GM19238 (cell line): ENCODE measurements around the gene PRM3.

Experiments
- DNase-seq: peaks from one replicate; pipeline ENCODE4 v3.0.0; 2011; ENCODE audit warnings: low spot score; ENCODE audit not compliant: insufficient read length

PRM3 gene

DNA sequence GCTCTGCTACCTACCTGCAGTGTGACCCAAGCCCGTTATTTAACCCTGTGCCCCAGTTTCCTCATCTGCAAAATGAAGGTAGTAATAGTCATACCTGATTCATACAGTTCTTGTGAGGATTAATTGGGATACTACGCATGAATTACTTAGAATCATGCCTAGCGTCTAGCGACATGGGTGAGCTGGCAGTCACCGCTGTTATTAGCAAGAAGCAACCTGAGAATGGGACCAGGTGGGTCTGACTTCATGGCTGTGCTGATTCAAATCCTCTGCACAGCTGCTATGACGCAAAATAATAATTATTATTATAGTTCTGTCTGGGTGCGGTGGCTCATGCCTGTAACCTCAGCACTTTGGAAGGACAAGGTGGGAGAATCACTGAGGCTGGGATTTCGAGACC is 25.3 kb downstream of the PRM3 start:
- no peak for DNase-seq

DNA sequence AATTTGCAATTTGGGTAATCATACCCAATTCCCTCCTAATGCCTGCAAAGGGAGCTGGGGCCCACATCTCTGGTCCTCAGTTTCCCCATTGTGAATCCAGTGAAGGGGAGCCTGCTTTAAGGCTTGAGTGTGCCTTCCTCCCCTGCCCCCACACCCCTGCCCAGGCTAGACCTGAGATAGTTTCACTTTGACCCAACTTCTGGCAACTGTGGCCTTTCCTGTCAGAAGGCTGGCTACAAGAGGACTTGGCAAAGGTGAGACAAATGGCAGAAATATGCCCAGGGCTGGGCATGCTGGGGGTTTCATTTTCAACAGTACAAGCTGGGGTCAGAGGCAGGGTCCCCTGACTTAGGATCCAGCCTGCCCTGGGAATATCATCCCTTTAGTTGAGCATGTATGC is 27.4 kb downstream of the PRM3 start:
- DNase-seq, result no peak

DNA sequence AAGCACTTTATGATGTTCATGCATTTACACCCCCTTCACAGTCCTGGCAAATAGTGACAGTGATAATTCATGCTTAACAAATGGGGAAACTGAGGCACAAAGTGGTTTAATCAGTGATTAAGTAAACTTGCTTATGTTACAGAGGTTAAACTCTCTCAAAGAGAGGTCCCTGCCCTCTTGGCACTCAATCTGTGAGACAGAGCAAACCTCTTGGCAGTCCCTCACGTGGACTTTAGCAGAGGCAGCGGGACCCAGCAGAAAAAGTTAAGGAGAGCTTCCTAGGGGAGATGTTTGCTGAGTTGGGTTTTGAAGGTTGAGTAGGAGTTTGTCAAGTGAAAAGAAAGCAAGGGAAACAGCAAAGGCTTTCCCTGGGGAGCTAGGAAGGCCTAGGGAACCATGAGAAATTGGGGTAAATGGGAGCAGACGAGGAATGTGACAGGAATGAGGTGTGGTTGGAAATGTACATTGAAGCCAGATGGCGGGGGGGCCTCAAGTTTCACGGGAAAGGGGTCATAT is 28.1 kb downstream of the PRM3 start:
- DNase-seq, result no peak

DNA sequence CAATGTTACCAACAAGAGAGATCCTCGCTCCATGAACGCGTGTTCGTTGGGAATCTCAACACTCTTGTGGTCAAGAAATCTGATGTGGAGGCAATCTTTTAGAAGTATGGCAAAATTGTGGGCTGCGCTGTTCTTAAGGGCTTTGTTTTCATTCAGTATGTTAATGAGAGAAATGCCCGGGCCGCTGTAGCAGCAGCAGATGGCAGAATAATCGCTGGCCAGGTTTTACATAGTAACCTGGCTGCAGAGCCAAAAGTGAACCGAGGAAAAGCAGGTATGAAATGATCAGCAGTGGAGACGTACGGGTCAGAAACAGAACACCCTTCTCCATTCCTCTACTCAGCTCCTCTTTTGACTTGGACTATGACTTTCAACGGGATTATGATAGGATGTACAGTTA is 30.8 kb downstream of the PRM3 start:
- DNase-seq, result no peak

GRCh38 chr16:11241480-11242204 is 31.8 kb downstream of the PRM3 start:
- DNase-seq, result no peak

DNA sequence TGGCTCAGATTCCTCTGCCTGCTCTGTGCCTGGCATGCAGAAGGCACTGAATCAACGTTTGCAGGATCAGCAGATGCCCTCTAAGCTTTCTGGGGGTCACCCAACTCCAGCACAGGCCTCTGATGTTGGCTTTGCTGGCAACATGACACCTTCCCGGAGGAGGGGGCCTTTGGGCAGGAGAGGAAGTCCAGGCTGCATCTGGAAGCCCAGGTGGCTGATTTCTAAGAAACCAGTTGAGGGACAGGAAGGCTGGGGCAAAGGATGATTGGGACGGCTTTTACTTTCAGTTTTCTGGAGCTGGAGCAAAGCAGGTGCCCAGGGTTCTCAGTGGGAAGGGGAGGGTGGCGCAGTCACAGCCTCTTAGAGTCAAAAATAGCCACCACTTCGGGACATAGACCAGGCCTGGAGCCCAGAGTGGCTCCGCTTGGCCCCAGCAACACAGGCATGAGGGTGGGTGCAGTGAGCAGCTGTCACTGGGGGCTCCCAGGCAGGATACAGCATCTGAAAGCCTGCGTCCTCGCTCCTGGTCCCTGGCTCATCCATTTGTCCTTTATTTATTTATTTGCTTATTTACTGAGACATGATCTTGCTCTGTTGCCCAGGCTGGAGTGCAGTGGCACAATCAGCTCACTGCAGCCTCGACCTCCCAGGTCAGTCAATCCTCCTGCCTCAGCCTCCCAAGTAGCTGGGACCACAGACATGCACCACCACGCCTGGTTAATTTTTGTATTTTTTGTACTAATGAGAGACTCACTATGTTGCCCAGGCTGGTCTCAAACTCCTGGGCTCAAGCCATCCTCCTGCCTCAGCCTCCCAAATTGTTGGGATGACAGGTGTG is 32.6 kb downstream of the PRM3 start:
- no peak for DNase-seq

DNA sequence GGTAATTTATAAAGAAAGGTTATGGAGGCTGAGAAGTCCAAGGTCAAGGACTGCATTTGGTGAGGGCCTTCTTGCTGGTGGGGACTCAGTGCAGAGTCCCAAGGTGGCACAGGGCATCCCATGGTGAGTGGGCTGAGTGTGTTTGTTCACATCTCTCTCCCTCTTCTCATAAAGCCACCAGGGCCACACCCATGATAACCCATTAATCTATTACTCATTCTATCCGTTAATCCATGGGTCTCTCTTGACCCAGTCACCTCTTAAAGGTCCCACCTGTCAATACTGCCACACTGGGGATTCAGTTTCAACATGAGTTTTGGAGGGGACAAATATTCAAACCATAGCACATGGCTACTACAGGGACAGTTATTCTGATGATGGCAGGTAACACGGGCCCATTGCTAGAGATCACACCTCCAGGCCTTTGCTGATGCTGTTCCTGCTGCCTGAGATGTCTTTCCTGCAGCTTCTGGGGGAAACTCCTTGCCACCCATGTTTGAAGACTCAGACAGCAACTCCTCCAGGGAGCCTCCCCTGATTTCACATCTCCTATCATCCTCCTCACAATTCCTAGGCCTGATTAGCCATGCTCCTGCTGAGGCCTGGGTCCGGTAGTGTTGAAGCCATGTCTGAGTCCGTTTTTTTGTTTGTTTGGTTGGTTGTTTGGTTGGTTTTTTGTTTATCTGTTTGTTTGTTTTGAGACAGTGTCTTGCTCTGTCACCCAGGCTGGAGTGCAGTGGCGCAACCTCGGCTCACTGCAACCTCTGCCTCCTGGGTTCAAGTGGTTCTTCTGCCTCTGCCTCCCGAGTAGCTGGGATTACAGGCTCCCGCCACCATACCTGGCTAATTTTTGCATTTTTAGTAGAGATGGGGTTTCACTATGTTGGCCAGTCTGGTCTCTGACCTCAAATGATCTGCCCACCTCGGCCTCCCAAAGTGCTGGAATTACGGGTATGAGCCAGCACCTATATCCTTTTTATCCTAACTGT is 33.5 kb downstream of the PRM3 start:
- no peak for DNase-seq

GRCh38 chr16:11238272-11239202 is 34.9 kb downstream of the PRM3 start:
- no peak for DNase-seq

DNA sequence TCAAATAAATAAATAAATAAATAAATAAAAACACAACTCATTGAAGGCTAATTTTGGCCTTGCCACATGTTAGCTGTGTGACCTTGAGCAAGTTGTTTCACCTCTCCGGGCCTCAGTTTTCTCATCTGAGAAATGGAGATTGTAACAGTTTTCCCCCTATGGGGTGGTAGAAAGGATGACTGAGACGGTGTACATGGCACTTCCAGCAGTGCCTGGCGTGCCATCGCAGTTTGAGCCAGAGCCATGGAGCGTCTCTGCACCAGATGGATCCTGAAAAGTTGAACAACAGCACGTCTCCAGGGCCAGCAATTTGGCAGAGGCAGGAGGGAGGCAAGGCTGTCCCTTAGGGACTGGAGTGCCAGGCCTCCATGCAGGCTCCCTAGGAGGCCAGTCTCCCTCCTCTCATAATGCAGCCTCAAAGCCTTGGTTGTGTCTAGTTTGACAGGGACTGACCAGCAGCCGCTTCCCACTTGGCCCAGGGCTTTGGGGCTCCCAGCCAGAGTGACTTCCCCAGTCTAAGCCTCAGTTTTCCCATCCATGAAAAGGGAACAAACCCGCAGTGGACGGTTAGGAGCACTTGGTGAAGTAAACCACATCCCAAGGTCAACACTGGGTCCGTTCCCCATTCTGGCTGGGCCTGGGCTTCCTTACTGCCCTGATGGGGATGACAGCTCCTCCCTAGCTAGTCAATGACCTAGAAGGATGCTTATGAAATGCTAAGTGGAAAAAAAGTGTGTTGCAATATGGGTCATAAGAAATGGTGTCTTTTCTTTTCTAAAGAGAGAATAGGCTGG is 36.8 kb downstream of the PRM3 start:
- no peak for DNase-seq

DNA sequence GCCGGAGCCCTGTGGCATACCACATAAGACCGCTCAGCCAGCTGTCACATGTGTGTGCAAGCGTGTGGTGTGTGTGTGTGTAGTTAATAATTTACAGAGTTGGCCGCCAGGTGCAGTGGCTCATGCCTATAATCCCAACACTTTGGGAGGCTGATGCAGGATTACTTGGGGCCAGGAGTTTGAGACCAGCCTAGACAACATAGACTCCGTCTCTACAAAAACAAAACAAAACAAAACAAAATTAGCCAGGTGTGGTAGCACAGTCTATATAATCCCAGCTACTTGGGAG is 37.8 kb downstream of the PRM3 start:
- no peak for DNase-seq

DNA sequence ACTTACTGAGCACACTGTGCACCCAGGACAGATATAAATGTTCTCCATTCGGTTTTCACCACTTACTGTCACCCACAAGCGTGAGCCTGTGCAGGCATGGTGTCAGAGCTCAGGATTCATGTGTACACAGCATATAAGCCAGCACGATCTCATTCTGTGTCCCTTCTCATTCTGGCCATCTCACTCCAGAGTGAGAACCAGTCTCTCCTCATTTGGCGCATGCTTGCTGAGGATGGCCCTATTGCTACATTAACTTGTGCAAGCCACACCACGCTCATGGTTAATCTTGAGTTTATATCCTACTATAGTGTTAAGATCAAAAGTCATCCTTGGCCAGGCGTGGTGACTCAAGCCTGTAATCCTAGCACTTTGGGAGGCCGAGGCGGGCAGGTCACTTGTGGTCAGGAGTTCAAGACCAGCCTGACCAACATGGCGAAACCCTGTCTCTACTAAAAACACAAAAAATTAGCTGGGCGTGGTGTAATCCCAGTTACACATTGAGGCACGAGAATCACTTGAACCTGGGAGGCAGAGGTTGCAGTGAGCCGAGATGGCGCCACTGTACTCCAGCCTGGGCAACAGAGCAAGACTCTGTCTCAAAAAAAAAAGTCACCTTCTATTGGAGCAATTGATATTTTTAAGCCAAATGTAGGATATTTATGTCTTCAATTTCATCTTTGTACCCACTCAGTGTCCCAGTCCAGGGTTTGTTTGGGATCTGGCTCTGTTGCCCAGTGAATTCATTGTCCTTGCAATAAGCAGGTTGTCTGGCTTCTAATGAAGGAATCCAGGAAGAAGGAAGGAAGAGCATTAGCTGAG is 38.3 kb downstream of the PRM3 start:
- no peak for DNase-seq

DNA sequence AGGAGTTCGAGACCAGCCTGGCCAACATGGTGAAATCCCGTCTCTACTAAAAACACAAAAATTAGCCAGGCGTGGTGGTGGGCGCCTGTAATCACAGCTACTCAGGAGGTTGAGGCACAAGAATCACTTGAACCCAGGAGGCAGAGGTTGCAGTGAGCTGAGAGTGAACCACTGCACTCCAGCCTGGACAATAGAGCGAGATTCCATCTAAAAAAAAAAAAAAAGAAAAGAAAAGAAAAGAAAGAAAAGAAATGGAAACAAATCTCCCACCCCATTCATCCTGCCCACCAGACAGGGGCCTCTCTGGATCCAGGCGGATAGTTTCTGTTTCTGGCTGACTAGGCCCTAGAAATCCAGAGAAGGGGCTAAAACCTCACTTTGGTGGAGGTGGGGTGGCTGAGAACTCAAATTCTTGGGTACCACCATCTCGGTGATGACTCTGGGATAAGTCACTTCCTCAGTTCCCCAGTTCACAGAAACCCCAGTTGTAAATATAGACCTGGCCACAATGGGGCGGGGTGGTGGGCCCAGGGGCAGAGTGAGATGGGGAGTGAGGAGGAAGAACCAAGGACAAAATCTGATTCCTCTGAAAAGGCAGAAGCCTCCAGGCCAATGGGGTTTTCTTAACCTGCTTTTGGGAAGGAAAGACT is 39.6 kb downstream of the PRM3 start:
- no peak for DNase-seq

GRCh38 chr16:11232852-11233726 is 40.3 kb downstream of the PRM3 start:
- no peak for DNase-seq

GRCh38 chr16:11232302-11232851 is 41.1 kb downstream of the PRM3 start:
- no peak for DNase-seq

- no peak for DNase-seq
Observed at GRCh38 chr16:11231367-11231970, 42.0 kb downstream of the PRM3 start.

- no peak for DNase-seq
Observed at GRCh38 chr16:11229906-11230305, 43.5 kb downstream of the PRM3 start.

DNA sequence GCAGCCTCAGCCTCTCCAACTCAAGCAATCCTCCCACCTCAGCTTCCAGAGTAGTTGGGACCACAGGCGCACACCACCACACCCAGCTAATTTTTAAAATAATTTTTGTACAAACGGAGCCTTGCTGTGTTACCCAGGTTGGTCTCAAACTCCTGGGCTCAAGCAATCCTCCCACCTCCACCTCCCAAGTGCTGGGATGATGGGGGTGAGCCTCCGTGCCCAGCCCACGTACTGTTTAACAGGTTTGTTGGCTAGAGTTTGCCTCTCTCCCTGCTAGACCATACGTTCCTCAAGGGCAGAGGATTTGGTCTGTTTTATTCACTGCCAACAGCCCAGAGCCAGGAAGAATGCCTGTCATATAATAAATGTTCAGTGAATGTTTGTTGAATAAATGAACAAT is 44.0 kb downstream of the PRM3 start:
- DNase-seq, result no peak
